Hematopoietic multipotent progenitor cell (in vitro differentiated cells): Measurements from ENCODE around the gene SERPINH1. TPM values are rescaled to one million over a fixed set of nuclear protein-coding genes. Genes with fewer than 3 reads are reported as not detected.

Experiments
- DNase-seq, 3 donors: peaks; one replicate each; pipeline ENCODE4 v3.0.0-alpha.2; 2011 to 2015; ENCODE audit warnings: low read depth in 2 of 3, low spot score in 2 of 3
- total RNA-seq: library from RNA; depleted of rRNA; stranded (reverse); fragments of >200 nt; gene quantifications from one replicate; pipeline ENCODE4 v1.2.3, GENCODE V29; 2012

SERPINH1 gene
- total RNA-seq, 1 donor: 92.4 TPM

DNA sequence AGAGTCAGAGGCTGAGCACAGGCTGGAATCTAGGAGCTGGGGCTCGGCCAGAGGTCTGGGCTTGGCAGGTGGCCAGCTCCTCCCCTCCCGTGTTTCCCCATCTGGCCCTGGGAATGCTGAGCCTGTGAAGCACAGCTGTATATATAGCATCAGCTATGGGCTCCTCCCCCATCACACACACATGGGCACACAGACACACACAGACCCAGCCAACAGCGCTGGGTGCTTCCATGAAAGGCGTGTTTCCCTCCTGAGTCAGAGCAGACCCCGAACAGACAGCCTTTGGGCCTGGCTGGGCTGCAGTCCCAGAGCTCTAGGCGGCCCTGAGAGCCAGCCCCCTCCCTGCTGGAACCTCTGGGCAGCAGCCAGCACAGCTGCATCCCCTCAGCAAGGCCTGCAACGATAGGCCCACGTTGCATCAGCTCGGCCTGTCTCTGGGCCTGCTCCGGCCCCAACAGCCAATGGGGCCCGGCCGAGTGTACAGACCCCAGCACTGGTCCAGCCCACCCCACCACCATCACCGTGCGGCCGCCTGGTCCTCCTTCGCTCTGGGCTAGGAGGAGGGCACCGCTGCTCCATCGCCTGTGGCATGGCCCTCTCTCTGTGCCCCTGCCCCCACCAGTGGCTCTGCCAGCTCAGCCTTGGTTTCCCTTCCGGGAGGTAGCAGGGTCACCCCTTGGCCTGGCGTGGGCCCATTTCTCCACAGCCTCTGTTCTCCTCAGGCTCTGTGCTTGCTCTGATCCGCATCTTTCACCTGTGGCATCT, 7.6 kb upstream of the SERPINH1 start:
- DNase-seq: peak in 2 of 3 donors; percentile 36 to 57

DNA sequence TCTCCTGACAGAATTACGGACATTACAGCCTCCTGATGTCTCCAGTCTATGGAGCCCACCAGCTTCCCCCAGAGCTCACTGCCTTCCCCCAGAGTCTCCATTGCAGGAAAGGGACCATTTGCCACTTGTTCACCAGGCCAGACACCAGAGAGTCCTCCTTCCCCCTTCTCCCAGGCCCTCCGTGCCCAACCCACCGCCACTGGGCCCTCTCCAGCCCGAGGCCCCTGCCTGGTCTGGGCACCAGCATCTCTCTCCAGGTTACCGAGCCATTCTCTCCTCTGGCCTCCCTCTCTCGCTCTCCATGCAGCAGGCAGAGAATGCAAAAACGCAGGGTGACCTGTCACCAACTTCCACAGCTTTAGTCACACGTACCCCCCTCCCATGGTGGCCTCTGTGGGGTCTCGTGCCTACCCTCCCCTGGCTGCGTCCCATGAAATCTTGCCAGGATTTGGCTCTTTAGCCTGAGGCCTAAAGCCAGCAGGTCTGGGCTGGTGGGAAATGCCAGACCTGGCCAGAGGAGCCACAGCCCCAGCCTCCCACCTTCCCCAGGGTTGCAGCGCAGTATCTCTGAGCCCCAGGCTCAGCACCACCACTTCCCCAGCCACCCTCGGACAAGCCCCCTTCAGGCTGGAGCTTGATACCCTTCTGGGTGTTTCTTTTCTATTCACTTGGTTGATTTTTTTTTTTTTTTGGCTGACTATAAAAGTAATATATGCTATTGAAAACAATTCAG, 6.8 kb upstream of the SERPINH1 start:
- no peak for DNase-seq

DNA sequence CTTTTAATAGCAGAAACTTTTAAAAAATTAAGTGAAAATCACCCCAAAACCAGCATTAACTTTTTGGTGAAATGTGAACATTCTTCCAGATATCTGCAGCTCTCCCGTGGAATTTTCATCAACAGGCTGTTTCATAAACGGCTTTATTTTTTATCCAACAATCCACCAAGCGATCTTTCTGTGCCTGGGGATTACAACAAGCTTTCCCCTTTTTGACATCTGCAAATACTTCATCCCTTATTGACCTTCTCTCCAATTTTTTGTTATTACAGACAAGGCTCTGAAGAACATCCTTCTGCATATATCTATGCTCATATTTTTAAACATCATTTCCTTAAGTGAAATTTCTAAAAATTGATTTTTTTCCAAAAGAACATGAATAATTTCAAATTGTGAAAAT, 5.8 kb upstream of the SERPINH1 start:
- no peak for DNase-seq

DNA sequence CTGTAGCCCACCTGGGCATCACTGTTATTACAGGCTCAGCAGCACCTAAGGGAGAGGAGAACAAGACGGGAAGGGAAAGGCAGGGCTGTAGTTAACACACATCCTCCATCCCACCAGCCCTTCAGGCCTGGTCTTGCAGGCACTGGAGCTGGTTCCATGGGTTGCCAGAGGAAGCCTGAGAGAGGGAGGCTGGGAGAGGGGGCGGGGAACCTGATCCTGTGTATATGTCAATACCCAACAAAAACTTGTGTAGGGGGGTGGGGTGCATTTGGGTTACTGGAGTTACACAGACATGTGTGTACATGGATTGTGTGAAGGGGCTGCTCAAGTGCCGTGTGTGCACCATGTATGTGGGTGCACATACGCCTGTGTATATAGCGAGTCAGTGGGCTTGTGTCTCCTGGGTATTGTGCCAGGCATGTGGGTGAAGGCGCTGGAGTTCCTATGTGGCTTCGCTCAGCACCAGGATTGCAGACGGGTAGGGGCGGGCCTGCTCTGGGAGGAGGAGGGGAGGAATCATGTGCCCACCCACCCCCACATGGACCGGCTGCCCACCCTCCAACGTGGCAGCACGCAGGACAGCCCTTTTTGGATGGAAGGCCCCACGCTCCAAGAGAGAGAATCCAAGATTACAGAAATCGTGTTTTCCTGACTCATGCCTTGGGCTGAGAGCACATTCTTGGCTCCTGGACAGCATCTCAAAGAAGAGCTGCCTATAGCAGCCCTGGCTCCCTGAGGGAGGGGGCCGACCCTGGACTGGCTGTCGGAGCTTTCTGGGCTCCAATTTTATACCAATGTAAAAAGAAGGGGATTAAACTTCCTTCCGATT, 4.2 kb upstream of the SERPINH1 start:
- no peak for DNase-seq

DNA sequence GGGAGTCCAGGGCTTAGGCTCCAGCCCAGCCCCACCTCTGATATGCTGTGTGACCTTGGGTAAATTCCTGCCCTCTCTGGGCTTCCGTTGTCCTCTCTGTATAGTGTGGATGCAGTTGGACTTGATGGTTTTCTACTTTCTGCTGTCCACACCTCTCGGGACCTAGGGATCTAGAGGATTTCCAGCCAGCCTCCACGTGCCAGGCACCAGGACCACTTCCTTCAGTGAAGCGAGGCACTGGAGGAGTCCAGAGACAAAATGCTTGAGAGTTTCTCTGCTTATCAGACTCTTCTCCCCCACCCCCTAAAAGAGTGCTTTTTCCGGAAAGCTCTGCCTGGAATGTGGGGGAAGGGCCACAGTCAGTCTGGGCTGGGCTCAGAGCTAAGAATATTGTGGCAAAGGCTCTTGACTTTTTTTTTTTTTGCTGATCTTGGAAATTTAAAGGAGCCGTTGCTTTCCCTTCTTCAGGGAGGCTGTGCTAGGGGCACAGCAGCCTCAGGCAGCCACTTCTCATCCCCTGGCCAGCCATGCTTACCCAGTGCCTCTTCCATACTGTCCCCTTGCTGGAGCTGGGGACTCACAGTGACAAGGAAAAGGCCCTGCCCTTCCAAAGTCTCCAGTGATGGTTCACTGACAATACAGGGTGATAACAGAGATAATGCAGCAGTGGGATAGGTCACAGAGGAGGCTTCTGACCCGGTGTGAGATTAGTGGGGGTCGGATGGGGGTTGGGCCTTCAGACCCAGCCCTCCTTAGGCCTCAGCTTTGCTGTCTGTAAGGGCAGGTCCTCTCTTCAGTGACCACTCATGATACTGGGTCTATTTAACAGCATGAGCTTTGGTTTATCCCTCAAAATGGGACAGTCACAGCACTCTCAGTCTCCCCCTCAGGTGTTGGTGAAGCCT, 2.9 kb upstream of the SERPINH1 start:
- DNase-seq: no peak

DNA sequence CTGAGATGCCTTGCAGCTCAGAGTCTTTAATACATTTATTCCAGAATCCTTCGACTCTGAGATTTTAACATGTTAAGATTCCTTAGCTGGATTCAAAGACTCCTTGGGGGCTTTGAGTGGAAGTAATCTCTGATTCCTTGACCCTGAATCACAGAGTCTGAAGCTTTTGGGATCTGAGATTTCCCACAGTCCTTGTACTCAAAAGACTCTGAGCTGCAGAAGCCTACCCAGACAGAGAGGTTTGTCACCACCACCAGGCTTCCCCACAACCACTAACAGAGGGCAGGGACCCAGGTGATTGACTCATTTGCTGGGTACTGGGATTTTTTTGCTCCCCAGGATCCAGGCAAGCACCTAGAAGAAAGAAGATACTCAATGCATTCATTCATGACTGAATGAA, 1.4 kb upstream of the SERPINH1 start:
- DNase-seq: no peak

DNA sequence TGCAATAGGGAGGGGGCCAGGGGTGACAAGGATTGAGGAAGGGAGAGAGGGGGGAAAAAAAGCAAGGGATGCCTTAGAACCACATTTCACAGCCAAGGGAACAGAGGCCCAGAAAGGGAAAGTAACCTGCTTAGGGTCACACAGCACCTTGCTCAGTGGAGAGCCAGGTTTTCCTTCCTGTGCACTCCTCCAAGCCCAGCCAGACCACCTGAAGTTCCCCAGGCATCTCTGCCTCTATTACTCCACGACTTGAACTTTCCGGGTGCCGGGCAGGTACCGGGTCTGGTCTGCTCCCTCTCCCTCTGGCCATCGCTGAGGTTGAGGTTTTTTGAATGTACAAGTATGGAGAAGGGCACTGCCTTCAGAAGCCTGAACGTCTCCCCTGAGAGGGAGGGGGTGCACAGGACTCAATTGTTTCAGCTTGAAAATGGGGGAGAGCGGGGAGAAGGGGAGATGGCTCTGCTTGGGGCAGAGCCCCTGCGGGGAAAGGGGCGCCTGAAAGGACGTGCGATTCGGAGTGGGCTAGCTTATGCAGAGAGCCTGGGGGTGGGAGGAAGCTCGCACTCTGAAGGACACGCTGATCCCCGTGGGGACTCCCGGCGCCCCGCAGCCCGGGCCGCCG, 516 bp upstream of the SERPINH1 start:
- peak in 1 of 3 donors; percentile 9 for DNase-seq

DNA sequence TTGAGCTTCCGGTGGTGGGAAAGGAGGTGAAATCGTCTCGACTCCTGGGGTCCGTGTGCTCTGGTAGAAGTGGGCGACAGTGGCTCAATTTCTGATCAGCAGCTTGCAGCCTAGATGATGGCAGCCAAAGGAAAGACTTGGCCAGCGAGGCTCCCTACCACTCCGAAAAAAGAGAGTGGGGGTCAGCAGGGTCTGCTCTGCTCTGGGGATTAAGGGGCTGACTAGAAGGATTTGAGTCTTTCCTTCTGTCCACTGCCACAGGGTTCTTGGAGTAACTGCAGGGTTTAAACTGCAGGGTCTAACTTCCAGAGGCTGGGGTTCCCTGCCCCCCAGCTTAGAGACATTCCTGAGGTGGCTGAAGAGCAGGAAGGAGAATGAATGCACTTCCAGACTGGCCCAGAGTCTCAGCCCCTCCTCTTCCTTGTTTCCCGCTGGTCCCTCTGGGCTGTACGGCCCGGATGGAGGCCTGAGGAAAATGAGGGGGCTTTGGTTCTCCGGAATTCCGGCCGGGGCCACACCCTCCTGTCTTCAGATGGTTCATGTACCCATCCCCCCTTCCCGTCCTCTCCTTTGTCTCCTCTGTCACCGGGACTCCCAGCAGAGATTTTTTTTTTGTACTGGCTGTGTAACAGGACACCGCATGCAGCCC, 907 bp downstream of the SERPINH1 start:
- no peak for DNase-seq

DNA sequence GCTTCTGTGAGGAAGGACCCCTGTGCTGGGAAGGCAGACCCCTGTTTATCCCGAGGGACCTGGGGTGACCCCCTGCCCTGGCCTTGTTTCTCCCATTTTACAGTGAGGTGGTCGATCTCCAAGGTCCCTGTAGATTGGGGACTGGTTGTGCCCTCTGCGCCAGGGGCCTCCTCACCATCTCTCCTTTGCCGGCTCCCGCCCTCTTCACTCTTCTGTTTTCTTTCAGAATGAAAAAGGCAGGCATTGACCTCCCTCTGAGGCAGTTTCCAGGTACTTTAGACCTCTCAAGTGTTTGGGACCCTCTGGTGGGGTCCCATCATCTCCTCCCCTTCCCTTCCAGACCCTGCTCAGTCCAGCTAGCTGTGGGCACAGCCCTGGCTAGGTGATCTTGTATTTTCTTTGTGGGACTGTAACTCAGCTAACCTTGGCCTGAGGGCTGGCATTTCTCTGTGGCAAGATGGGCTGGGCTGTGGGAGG, 1.5 kb downstream of the SERPINH1 start:
- no peak for DNase-seq

DNA sequence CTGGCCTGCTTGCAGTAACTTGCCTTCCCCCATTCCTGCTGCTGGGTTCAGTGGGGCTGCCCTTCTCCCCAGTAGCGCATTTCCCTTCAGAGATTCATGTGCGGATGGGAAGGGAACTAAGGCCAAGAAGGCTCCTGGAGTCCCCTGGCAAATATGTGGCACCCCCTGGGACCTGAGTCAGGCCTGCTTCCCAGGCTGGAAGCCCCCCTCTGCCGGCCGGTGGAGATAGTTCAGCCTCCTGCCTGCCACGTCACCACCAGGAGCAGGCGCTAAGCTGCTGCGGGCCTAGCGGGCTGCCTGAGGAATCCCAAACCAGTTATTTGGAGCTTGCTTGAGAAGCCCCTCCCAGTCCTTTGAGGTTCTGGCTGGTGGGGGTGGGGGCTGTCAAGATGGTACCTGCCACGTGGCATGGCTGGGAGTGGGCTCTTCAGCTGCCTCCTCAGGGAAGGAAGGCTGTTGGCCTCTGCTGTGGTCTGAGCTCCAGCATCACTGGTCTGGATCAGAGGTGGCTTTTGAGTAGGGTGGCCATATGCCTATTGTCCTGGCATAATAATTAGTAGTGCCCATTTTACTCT, 2.0 kb downstream of the SERPINH1 start:
- DNase-seq: no peak

DNA sequence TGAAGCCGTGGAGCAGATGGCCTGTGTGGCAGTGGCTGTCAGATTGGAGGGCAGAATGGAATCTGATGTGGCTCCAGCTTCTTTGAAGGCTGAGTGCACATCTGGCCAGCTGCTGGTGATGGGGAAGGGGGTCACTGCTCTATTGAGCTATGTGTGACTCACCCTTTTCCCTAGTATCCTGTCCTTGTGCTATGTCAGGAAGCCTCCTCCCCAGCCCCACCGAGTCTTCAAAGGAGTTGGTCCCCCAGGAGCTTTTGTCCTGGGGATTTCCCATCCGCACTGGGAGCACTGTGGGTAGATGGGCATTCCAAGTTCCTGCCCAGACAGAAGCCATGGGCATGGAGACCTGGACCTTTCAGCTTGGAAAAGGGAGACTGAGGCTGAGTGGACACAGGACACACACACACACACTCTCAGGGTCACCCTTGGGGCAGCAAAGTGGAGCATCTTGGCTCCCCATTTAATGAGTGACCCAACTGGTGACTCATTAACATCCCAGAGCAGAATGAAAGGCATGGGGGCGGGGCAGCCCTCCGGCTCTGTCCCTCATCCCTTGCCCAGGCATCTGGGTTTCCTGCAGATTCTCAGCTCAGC, 3.3 kb downstream of the SERPINH1 start:
- DNase-seq: no peak

DNA sequence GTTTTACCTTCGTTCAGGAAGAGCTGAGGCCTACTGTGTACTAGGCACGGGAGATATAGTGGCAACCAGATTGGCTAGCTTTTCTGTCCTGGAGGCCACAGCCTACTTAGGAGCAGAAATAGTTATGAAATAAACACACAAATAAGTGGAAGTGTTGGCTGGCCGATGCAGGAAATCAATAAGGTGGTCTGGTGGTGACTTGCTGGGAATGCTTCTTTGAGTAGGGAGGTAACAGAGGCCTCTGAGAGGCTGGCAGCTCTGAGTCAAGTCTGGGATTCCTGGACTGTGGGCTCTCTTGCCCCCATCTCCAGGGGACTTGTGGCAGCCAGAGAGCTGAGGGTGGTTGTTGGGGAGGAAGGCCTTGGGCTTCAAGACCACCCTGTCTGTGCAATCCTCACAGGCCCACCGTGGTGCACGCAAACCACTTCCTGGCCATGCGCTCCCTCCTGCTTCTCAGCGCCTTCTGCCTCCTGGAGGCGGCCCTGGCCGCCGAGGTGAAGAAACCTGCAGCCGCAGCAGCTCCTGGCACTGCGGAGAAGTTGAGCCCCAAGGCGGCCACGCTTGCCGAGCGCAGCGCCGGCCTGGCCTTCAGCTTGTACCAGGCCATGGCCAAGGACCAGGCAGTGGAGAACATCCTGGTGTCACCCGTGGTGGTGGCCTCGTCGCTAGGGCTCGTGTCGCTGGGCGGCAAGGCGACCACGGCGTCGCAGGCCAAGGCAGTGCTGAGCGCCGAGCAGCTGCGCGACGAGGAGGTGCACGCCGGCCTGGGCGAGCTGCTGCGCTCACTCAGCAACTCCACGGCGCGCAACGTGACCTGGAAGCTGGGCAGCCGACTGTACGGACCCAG, 4.1 kb downstream of the SERPINH1 start:
- DNase-seq: no peak

DNA sequence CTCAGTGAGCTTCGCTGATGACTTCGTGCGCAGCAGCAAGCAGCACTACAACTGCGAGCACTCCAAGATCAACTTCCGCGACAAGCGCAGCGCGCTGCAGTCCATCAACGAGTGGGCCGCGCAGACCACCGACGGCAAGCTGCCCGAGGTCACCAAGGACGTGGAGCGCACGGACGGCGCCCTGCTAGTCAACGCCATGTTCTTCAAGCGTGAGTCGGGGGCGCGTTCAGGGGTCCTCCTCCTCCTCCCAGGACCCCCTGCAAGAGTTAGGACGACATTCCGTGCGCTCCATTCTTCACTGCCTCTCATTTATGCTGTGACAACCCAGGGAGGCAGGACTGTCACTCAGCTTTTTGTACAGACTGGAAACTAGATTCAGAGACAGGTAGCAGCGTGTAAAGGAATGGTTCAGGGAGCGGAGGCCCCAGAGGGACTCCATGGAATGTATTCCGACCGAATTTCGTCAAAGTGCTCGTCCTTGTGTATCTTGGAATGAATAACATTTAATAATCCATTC, 4.8 kb downstream of the SERPINH1 start:
- no peak for DNase-seq

DNA sequence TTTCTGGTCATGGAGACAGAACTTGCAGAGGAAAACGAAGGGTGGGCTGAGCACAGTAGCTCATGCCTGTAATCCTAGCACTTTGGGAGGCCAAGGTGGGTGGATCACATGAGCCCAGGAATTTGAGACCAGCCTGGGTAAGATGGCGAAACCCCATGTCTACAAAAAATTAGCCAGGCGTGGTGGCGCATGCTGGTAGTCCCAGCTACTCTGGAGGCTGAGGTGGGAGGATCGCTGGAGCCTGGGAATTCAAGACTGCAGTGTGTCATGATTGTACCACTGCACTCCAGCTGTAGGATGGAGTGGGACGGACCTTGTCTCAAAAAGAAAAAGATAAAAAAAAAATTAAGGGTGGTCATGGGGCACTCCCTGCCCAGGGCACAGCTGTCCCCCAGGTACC, 5.9 kb downstream of the SERPINH1 start:
- no peak for DNase-seq

DNA sequence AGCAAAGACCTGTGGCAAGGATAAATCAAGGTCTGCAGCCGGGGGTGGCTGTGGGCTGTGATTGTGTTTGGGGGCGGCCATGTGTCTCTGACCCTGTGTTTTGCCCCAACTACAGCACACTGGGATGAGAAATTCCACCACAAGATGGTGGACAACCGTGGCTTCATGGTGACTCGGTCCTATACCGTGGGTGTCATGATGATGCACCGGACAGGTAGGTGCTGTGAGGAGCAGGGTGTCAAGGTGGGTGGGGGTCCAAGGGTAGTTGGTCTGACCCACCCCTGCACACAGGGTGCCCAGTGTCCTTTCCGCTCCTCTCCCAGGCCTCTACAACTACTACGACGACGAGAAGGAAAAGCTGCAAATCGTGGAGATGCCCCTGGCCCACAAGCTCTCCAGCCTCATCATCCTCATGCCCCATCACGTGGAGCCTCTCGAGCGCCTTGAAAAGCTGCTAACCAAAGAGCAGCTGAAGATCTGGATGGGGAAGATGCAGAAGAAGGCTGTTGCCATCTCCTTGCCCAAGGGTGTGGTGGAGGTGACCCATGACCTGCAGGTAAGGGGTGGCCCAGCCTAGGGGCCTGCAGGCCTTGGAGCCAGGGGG, 6.7 kb downstream of the SERPINH1 start:
- DNase-seq: no peak

DNA sequence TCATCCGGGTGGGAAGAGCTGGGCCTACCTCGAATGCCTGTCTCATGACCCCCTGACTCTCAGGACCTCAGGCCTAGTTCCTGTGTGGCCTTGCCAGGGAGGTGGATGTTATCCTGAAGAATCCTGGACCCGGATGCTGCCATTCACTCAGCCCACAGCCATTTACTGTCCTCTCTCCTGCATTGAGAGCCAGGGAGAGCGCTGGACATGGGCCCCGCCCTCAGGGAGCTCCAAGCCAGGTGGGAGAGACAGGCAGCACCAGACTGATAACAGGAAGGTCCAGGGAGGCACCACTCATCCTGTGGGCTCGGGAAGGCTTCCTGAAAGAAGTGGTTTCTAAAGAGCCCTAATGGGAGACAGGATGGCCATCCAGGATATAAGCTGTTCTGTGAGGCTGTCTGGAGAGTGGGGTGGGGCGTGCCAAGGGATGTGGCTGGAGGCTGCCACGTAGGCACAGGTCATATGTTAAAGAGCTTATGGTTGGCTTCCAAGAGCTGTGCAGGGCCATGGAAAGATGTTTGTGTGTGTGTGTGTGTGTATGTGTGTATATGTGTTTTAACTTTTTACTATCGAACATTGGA, 8.6 kb downstream of the SERPINH1 start:
- no peak for DNase-seq

DNA sequence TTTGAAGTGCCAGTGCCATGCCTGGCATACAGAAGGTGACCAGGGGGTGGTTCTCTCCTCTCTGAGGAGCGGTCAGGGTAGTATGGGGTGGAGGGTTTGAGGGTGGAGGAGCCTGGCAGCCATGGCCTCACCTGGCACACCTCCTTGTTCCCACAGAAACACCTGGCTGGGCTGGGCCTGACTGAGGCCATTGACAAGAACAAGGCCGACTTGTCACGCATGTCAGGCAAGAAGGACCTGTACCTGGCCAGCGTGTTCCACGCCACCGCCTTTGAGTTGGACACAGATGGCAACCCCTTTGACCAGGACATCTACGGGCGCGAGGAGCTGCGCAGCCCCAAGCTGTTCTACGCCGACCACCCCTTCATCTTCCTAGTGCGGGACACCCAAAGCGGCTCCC, 9.6 kb downstream of the SERPINH1 start:
- no peak for DNase-seq
